BJ (cell line): Measurements from ENCODE around the gene IL10RB. TPM values are rescaled to one million over a fixed set of nuclear protein-coding genes. Genes with fewer than 3 reads are reported as not detected.
"Not testable (repeated sequence)": the region's sequence is repeated elsewhere in the genome, so short reads cannot be mapped to it uniquely, and the experiment has no call there.

Source experiments
- CTCF ChIA-PET: fragments of 350-600 bp; formaldehyde crosslinking; extraction: SDS; loops from one replicate; lab custom pipeline; 2021; ENCODE audit warnings: antibody characterized with exemption, inconsistent platforms; lab: Yijun Ruan, JAX
- POLR2A ChIA-PET: fragments of 300-600 bp; sonication (Branson Sonifier 250); formaldehyde crosslinking; extraction: SDS; loops from one replicate; lab custom pipeline; 2021; ENCODE audit warnings: antibody characterized with exemption; lab: Charles Lee
- DNase-seq: peaks from one replicate; pipeline ENCODE4 v3.0.0-alpha.2; 2011; ENCODE audit warnings: low read depth
- H3K27me3 ChIP-seq: 2 replicates; pipeline ENCODE4 v1.6.0; 2011; ENCODE audit warnings: low read length; ENCODE audit not compliant: control insufficient read depth, insufficient read depth
- H3K36me3 ChIP-seq: 2 replicates; pipeline ENCODE4 v1.5.1; 2011; ENCODE audit warnings: low read length; ENCODE audit not compliant: control insufficient read depth, insufficient read depth
- H3K4me3 ChIP-seq: 2 replicates; pipeline ENCODE4 v1.5.1; 2011; ENCODE audit warnings: low read depth, mild to moderate bottlenecking, control low read depth, low read length
- CTCF ChIP-seq: IDR thresholded peaks from 2 replicates; pipeline ENCODE4 v1.5.1; 2011; ENCODE audit warnings: low read depth, mild to moderate bottlenecking, control low read depth, inconsistent platforms, low read length, moderate library complexity; ENCODE audit not compliant: insufficient read depth
- polyA plus RNA-seq: library from polyadenylated mRNA; depleted of rRNA; stranded (reverse); fragments of >200 nt; gene quantifications from 2 replicates; pipeline ENCODE4 v1.2.3, GENCODE V29; 2011

IL10RB gene
- polyA plus RNA-seq, 1 experiment = 56.8 TPM

- Histone ChIP-seq H3K36me3 (peaks cover 17% of the 10 kb centered on the region), H3K4me3 (no peak overlapping the region), H3K27me3 (no peaks in the 10 kb centered on the region)
- no peak for TF ChIP-seq CTCF
- ChIA-PET CTCF (interaction anchor here (0.7 to 1.0 kb wide), 2 partner anchors 8 to 42 kb away, joined by 3 read pairs; no protein-coding TSS in a partner anchor), POLR2A (no interaction called here)
- DNase-seq = no peak
These were observed 15.0 kb upstream of the IL10RB start for GRCh38 chr21:33251119-33251518.

DNA sequence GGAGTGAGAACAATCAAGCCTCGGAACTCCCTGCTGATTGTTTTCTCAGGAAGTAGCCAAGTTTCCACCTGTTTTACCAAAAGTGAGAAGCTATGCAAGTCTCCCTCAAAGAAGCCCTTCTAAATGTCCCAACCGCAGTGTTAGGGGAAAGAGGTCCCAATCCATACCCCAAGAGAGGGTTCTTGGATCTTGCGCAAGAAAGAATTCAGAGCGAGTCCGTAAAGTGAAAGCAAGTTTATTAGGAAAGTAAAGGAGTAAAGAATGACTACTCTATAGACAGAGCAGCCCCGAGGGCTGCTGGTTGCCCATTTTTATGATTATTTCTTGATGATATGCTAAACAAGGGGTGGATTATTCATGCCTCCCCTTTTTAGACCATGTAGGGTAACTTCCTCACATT lies 12.8 kb upstream of the IL10RB start:
- H3K4me3 ChIP-seq, H3K27me3 ChIP-seq, DNase-seq, POLR2A ChIA-PET, CTCF ChIA-PET: not testable (repeated sequence)
- H3K36me3 ChIP-seq = peaks cover 10% of the 10 kb centered on the region

- Histone ChIP-seq H3K36me3 (peaks cover 7% of the 10 kb centered on the region), H3K4me3 (no peak overlapping the region), H3K27me3 (no peaks in the 10 kb centered on the region)
- no peak for TF ChIP-seq CTCF
- DNase-seq = no peak
- POLR2A ChIA-PET = no interaction called here
- CTCF ChIA-PET = no interaction called here
These were observed 11.4 kb upstream of the IL10RB start for GRCh38 chr21:33254766-33255165.

- H3K36me3 ChIP-seq = peaks cover 7% of the 10 kb centered on the region
- no peak for DNase-seq
- H3K4me3 ChIP-seq = no peak overlapping the region
- ChIA-PET CTCF (no interaction called here), POLR2A (no interaction called here)
- TF ChIP-seq CTCF = no peak
- H3K27me3 ChIP-seq = no peaks in the 10 kb centered on the region
These were observed 10.8 kb upstream of the IL10RB start for GRCh38 chr21:33255404-33255803.

- ChIA-PET POLR2A (no interaction called here), CTCF (no interaction called here)
- Histone ChIP-seq H3K27me3 (no peaks in the 10 kb centered on the region), H3K4me3 (no peak overlapping the region), H3K36me3 (peaks cover 7% of the 10 kb centered on the region)
- no peak for TF ChIP-seq CTCF
- no peak for DNase-seq
These were observed 10.1 kb upstream of the IL10RB start for GRCh38 chr21:33256019-33256418.

GRCh38 chr21:33257094-33257803 lies 8.9 kb upstream of the IL10RB start:
- no peak for TF ChIP-seq CTCF
- Histone ChIP-seq H3K36me3 (peaks cover 7% of the 10 kb centered on the region), H3K27me3 (no peaks in the 10 kb centered on the region), H3K4me3 (no peak overlapping the region)
- no peak for DNase-seq
- ChIA-PET POLR2A (no interaction called here), CTCF (no interaction called here)
